ENCODE measurements around the gene GYG1.

Gene GYG1

DNA sequence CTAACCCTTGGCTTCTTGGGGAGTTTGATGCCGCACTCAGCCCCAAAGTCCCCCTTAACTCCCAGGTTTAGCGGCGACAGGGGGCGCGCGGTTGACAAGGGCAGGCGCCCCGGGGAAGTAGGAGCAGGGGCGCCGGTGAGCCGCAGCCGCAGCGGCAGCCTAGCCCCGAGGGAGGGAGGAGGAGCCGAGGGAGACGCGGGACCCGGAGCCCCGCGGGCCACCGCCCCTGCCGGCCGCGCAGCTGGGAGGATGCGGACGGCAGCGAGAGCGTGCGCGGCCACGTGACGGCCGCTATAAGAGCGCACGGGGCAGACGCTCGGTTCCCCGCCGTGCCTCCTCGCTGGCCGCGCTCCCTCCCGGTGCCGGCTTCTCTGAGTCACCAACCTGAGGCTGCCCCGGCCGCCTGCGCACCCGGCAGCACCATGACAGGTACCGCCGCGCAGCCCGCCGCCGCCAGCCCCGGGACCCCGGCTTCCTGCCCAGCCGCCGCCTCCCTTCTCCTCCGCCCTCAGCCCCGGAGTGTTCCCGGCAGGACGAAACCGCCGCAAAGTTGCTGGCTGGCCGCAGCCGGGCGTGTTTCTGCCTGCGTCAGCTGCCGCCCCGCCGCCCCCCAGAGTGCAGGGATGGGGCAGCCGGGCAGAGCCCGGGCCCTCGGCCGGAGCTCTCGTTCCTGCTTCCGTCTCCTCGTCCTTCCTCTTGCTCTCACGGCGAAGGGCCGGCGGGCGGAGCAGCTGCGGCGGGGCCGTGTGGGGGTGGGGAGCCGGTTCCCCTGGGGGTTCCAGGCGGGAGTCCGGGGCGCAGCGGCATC is at the start of gene GYG1:
TSS of gene GYG1 (plus strand) at position 322 of the 808 bp plus-strand sequence. CDS start at position 423, 101 bp downstream.
- intact Hi-C loops (cut with DNase I): no loop called here
- peak; percentile 36 to 95 (median 84) for DNase-seq

- intact Hi-C loops (cut with DNase I): loop anchor here (5.0 kb wide), 1 partner anchor 81 kb away; no protein-coding TSS in a partner anchor
- DNase-seq: peak in 15 of 42 donors; percentile 25 to 79 (median 60)
These were observed 47.7 kb upstream of the GYG1 start for GRCh38 chr3:148943506-148944205.

GRCh38 chr3:148945116-148945515 is 46.2 kb upstream of the GYG1 start:
- DNase-seq: no peak
- intact Hi-C loops (cut with DNase I): loop anchor here (5.0 kb wide), 1 partner anchor 218 kb away; no protein-coding TSS in a partner anchor

DNA sequence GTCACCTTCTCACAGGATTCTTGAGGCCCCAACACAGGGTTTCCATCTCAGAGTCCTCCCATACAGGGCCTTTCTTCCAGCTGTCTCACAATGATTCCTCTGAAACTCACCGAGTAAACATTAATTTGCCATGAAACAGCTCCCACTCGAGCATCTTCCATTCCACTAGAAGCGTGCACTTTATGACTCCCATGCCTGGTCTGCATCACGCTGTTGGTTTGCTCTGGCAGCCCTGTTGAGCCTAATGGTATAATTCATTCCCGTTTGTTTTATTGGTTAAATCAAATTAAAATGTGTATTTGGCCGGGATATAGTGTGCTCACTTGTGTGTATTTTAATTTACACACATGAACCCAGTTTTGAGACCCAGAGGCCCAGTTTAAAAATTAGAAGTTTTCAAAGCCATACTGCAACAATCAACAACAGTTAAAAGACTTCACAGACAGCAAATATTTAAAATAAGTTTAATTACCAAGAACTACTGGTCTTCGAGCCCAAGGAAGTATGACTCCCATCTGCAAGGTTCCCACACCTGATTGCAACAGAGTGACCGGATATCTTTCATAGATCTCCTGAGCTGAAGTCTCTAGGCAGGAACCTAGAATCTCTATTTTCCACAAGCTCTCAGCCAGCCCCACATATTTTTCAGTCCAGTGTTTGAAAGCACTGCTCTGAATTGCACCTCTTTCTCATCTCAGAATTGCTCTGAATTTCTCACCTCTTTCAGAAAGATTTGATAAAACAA is 42.3 kb upstream of the GYG1 start:
- DNase-seq: no peak
- intact Hi-C loops (cut with DNase I): loop anchor here (5.0 kb wide), 1 partner anchor 222 kb away; no protein-coding TSS in a partner anchor

- no peak for DNase-seq
- intact Hi-C loops (cut with DNase I): loop anchor here (10.0 kb wide), 1 partner anchor 174 kb away; the partner anchor contains the start of gene HPS3
These were observed 40.5 kb upstream of the GYG1 start for GRCh38 chr3:148950806-148951205.

GRCh38 chr3:148951599-148952361 is 39.6 kb upstream of the GYG1 start:
- no peak for DNase-seq
- intact Hi-C loops (cut with DNase I): loop anchor here (10.0 kb wide), 1 partner anchor 173 kb away; the partner anchor contains the start of gene HPS3

GRCh38 chr3:148953094-148953493 is 38.2 kb upstream of the GYG1 start:
- no peak for DNase-seq
- intact Hi-C loops (cut with DNase I): loop anchor here (10.0 kb wide), 1 partner anchor 172 kb away; the partner anchor contains the start of gene HPS3

DNA sequence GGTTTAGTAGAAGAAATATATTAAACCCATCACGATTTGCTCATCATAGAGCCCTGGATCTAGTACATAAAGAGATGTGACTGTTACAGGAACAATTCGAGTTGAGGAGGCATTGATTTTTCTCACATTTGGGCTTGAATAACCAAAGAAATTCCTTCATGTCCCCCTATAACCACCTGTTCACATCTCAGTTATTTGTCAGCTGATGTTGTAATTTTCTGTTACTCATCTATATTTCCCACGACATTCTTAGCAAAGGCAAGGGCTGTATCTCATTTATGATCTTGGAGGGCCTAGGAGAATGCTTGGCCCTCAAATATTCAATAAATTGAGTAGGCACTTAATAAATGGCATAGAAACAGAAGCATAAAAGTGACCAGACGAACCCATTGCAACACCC is 36.4 kb upstream of the GYG1 start:
- intact Hi-C loops (cut with DNase I): loop anchor here (5.0 to 10.0 kb wide), 2 partner anchors 170 to 317 kb away; partner anchors contain the start of gene HPS3
- DNase-seq: no peak

DNA sequence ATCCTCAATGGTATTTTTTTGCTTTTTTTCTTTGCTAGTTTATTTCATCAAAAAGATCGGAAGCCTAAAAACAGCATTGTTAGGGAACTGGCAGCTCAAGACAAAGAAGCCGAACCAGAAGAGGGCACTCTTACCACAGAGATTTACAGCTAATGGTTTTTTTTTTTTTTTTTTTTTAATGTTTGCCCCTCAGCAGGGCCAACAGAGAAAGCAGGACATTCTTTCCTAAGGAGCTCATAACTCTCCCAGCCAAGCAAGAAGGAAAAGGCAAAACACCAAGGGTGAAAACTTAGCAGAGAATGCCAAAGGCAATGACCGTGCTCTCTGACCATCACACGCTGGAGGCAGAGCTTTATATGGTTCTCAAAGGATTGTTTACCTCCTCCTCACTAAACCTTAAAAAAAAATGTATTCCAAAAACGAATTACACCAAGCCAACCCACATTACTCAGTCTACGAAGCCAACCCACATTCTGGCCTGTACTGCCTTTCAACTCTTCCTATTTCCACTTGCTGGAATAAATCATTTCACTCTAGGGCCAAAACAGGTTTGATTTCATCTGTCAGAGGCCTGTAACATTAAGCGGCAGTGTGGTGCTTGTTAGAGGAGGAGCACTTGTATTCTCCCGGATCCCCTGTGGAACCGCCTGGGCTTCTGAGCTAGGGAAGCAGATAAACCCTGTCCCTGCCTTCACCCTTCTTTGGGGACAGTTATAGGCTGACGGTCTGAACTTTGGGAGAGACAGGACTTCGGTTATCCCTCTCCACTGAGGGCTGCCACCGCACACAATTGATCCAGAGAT is 35.6 kb upstream of the GYG1 start:
- intact Hi-C loops (cut with DNase I): loop anchor here (5.0 to 10.0 kb wide), 2 partner anchors 169 to 317 kb away; partner anchors contain the start of gene HPS3

GRCh38 chr3:148957586-148957985 is 33.8 kb upstream of the GYG1 start:
- DNase-seq: no peak
- intact Hi-C loops (cut with DNase I): loop anchor here (5.0 to 10.0 kb wide), 2 partner anchors 167 to 315 kb away; partner anchors contain the start of gene HPS3

More for the DNA sequence above, 35.6 kb upstream of the GYG1 start:
- peak in 19 of 42 donors; percentile 11 to 80 (median 48) for DNase-seq

GRCh38 chr3:148958696-148959095 is 32.6 kb upstream of the GYG1 start:
- DNase-seq: no peak
- intact Hi-C loops (cut with DNase I): loop anchor here (5.0 to 10.0 kb wide), 2 partner anchors 166 to 314 kb away; partner anchors contain the start of gene HPS3

- no peak for DNase-seq
- intact Hi-C loops (cut with DNase I): no loop called here
These were observed 28.8 kb upstream of the GYG1 start for GRCh38 chr3:148962513-148962912.

GRCh38 chr3:148964809-148965208 is 26.5 kb upstream of the GYG1 start:
- no peak for DNase-seq
- intact Hi-C loops (cut with DNase I): no loop called here

- intact Hi-C loops (cut with DNase I): no loop called here
- no peak for DNase-seq
These were observed 23.0 kb upstream of the GYG1 start for GRCh38 chr3:148968321-148968720.

DNA sequence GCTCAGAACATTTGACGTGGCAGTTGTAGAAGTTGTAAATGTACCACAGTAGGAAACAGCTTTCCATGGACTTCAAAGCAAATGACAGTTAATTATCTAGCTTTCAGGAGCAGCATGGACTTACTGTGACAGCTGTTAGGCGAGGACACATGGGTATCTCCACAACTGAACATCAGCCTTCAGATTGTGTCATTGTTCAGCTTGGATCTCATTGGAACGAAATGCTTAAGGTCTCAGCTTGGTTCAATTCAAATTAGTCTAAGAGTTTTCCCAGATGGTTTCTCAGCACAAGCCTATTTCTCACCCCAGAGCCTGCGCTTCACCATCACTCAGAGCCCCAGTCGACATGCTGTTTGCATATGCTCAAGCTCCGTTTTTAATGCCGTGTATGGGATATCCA is 21.1 kb upstream of the GYG1 start:
- intact Hi-C loops (cut with DNase I): no loop called here
- no peak for DNase-seq

GRCh38 chr3:148971401-148972163 is 19.8 kb upstream of the GYG1 start:
- intact Hi-C loops (cut with DNase I): no loop called here
- DNase-seq: no peak

- intact Hi-C loops (cut with DNase I): no loop called here
- no peak for DNase-seq
These were observed 16.6 kb upstream of the GYG1 start for GRCh38 chr3:148974726-148975125.

Data from head of caudate nucleus (tissue), 42 donors.